NK-92 treated with Interleukin-12 subunit alpha and Interleukin-12 subunit beta, amount 100 ng/mL, for 24 hours (cell line): Measurements from ENCODE around the gene MAT2A.
"Not testable (repeated sequence)": the region's sequence is repeated elsewhere in the genome, so short reads cannot be mapped to it uniquely, and the experiment has no call there.

Source experiments
- DNase-seq: peaks from one replicate; lab custom pipeline; 2025; lab: John Stamatoyannopoulos, UW

Gene MAT2A

DNA sequence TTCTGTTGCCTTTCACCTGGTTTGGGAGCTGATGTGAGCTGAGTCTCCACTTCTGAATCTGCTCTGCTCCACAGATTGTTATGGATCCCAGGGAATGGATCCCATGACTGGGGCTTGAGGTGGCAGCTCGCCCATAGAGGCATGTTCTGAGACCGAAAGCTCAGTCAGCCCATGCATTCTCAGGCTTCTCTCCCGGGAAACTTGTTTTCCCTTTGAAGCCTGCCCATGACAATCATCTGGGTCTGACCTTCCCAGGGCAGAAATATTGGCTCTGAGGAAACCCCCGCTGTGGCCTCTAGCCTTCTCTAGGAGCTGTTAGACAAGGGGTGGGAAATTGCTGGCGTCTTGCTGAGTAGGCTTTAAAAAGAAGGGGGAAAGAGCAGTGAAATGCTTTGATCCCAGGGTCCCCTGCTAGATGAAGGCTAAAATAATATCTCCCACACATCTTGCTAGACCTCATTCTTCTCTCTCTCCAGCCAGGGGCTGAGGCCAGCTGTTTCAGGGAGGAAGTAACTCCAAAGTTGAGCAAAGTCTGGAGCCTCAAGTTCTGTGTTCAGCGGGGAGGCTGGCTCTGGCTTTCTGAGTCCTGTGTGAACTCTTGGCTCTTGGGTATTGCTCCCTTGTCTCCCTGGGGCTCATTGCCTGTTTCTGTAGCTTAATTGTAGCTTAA, 40.4 kb downstream of the MAT2A start:
- DNase-seq, result no peak

GRCh38 chr2:85580206-85580605, 41.2 kb downstream of the MAT2A start:
- no peak for DNase-seq

DNA sequence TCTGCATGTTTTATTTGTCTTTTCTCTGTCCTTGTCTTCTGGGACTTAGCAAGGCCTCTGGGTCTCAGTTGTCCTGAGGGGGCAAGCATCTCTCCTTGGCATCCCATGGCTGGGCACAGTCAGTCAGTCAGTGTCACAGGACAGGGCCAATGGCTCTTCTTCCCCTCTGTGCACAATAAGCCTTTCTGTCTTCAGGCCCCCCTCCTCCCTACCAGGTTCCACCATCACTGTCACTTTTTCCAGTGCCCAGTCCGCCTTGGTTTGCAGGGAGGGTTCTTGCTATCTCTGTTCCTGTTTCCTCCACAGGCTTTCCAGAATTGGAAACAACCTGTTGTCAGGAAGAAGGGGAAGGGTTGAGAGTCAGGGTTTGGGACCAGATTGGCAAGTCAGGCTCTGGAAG, 43.5 kb downstream of the MAT2A start:
- DNase-seq, result no peak

DNA sequence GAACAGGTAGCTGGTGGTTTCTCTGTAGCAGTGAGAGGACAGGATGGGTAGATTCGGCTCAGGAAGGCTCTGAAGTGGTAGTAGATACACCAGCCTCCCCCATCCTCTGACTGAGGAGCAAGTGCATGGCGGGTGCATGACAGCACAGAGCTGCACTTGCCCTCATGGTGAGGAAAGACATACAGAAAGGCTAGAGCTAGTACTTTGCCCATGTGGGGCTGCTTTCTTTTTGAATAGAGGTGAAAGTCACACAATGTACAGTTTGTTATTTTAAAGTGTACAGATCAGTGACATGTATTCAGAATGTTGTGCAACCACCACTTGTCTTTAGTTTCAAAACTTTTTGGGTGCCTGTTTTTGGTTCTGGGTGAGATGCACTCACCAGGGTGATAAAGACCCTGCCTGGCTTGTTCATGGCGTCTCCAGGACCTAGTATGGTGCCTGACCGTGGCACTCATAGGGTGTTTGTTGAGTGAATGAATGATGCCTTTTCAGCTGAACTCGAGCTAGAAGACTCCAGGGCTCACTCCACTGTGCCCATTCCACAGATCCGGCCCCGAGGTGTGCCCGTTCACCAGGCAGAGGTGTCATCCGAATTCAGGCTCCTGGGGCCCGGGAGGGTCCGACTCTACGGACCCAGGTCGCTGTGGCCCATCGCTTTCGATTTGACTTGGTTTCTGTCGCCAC, 44.8 kb downstream of the MAT2A start:
- DNase-seq, result peak; percentile 25

GRCh38 chr2:85584354-85584856, 45.4 kb downstream of the MAT2A start, which contains the start of gene VAMP5:
VAMP5 (plus strand) TSS chr2:85584431; CDS start chr2:85584491, 60 bp downstream.
- DNase-seq, result no peak

DNA sequence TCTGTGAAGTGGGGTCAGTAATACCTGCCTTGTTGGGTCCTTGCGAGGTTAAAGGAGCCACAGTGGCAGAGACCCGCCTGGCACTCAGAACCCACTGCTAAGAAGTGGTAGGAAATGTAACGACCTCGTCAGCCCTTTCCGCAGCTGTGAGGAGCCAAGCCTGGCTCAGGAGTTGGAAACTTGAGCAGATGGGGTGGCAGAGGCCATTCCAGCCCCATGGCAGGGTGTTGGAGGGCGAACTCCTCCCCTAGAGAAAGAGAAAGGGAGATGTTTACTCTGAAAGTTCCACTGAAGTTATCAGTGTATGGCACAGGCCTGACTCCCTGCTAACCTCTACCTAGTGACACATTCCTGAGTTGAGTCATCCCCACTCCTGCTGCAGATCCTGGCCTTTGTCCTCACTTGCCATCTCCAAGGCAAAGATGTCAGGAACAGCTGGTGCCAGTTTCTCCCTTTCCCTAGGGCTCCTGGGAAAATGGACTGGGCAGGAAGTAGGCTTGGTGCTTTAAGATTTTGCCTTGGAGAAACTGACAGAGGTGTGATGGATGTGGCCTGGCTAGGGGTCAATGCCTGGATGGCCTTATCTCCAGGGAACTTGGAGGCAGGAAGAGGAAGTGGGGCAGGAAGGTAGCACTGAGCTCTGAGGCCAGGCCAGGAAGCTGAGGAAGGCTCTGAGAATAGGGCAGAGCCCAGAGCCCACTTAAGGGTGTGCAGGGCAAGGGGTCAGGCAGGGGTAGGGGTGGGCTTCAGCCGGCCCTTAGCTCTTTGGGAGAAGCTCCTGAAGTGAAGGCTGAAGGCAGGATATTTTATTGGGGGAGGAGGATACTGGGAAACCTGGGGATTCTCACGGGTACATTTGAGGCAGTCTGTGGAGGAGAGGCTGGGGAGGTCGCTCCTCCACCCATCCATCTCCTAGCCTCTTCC, 46.2 kb downstream of the MAT2A start:
- no peak for DNase-seq

- no peak for DNase-seq
Observed at GRCh38 chr2:85585781-85586105, 46.8 kb downstream of the MAT2A start.

- no peak for DNase-seq
Observed at GRCh38 chr2:85588236-85588635, 49.3 kb downstream of the MAT2A start.

- DNase-seq, result no peak
Observed at GRCh38 chr2:85588645-85589044, 49.7 kb downstream of the MAT2A start.

DNA sequence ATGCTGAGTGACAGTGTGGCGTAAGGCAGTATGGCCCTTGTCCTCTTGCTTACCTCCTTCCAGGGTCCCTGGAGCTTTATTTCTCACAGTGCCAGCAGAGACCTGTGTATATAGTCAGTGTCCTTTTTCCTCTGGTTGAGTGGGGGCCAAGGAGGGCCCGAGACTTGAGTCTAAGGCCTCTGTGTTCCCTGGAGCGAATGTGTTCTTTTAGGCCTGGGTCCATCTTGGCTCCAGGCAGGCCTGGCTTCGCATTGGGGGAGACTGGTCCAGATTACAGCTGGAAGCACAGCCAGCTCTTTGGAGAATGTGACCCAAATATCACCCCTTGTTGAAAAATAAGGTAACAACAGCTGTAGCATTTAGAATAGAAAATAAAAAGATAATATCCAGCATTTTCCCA, 50.2 kb downstream of the MAT2A start:
- DNase-seq, result no peak

GRCh38 chr2:85589982-85590791, 51.2 kb downstream of the MAT2A start:
- DNase-seq, result no peak

DNA sequence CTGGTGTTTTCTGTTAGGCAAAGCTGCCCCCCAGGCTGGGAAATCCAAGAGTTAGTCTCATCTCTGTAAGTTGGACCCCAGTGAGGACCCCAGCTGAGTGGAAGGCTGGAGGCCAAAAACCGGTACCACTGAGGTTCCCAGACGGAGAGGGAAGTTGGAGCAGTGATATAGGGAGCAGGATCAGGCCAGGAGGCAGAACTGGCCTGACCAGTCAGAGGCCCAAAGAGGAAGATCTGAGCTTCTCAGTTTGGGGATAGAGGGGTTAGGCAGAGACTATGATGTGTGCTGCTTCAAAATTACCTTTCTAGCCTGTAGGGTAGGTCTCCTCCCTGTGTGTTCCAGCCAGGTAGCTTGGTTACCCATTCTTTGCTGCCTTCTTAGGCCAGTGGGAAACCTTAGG, 52.0 kb downstream of the MAT2A start:
- DNase-seq, result no peak

DNA sequence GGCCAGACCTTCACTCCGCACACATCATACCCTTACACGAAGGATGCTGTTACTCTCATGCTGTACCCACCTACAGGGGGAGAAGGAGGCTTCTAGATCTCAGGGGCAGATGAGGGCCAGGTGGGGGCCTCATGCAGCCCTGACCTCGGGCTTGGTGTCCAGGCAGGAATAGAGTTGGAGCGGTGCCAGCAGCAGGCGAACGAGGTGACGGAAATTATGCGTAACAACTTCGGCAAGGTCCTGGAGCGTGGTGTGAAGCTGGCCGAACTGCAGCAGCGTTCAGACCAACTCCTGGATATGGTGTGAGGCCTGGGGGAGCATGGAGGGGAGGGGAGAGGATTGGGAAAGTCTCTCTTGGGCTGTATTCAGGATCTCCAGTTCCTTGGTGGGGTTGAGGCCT, 52.6 kb downstream of the MAT2A start:
- no peak for DNase-seq

DNA sequence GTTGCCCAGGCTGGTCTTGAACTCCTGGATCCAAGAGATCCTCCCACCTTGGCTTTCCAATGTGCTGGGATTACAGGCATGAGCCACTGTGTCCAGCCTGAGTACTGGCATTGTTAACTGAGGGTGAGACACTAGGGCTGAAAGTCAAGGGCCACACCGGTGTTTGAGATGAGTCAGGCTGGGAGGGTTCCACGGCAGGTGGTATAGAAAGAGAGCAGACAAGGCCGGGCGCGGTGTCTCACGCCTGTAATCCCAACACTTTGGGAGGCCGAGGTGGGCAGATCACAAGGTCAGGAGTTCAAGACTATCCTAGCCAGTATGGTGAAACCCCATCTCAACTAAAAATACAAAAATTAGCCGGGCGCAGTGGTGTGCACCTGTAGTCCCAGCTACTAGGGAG, 53.3 kb downstream of the MAT2A start:
- DNase-seq, result not testable (repeated sequence)

GRCh38 chr2:85593023-85593422, 54.1 kb downstream of the MAT2A start:
- no peak for DNase-seq
